DMS79 (cell line): ENCODE data around the gene HNRNPL.
"Not testable (repeated sequence)": the region's sequence is repeated elsewhere in the genome, so short reads cannot be mapped to it uniquely, and the experiment has no call there.

Experiments used
- DNase-seq: peaks from one replicate; lab custom pipeline; 2025; lab: John Stamatoyannopoulos, UW

The HNRNPL gene

DNA sequence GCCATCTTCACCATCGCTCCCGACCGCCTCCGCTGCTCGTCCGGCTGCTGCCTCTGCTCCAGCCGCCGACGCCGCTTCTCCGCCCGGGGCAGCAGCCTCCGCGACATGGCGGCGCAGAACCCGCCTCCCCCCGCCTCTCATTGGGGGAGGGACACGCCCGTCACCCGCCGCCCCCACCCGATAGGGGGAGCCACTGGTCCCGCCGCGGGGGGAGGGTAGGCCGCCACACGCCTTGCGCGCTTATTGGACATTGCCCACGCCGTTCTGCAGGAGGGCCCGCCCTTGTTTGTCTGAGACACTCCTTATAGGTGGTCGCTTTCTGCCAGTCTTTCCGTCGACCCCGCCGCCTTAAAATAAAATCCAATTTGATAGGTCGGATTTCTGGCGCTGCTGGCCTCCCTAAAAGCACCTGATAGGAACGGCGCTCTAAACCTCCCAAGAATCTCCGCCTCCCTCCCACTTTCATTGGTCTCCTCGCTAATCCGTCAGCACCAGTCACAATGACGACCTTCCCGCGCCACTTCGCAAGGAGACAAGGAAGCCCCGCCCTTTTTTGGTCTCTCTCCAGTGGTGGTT lies at the start of gene HNRNPL:
Gene HNRNPL (minus strand): TSS at position 127 of the 576 bp plus-strand sequence. CDS start 20 bp downstream, at position 107.
- peak; percentile 100 for DNase-seq

DNA sequence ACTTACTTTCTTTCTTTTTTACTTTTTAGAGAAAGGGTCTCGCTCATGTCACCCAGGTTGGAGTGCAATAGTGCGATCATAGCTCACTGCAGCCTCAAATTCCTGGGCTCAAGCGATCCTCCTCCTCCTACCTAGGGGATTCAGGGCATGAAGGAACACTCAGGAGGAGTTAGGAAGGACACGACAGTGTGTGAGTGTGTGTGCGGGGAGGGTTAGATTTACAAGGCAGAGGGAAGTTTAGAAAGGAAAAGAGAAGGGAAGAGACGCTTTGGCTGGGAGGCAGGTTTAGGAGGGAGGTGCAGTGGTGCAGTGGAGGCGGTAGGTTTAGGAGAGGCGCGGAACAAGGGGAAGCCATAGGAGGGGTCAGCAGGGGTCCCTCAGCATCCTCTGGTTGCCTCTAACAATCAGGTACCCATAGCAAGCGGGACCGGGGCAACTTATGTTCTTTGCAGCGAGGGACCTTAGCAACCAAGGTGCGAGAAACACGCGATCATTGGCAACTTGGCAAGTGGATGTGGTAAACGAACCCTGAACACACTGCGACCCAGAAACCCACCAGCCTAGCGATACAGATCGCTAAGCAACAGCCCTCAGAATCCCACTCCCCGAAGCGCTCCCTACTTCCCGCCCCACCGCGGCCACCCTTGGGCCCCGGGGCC lies 49.1 kb upstream of the HNRNPL start:
- no peak for DNase-seq

DNA sequence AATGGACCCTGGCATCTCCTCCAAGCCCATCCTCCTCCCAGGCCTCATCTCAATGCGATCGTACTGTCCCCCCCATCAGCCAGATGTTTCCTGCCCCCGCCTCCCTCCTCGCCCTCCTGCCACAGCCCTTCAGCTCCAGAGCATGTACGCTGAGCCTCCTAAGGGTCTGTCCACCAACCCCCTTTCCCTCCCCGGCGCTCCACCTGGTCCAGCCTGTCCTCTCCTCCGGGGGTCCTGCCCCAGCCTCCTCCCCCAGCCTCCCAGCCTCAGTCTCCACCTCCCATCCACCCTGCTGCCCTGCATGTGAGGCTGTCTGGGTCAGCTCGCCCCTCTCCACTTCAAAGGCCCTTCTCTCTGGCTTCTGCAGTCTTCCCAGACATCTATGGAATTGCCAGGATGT lies 45.2 kb upstream of the HNRNPL start:
- DNase-seq = no peak

DNA sequence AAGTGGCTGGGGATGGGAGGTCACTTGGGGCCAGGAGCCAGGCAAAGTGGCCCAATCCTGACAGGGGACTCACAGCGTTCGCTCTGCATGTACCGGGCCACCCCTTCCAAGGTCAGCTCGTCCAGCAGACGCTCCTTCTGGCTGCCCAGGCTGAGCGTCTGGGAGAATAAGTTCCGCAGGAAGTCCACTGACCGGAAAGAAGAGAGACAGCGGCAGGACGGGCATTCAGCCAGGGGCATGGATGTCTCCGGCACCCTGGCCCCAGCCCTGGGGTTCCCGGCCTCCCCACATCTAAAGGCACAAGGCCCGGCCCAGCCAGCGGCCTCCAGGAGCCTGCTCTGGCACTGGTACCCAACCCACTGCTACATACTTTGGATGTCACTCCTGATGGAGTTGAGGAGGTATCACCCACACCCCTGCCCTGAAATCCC lies 43.6 kb upstream of the HNRNPL start:
- peak; percentile 70 for DNase-seq

DNA sequence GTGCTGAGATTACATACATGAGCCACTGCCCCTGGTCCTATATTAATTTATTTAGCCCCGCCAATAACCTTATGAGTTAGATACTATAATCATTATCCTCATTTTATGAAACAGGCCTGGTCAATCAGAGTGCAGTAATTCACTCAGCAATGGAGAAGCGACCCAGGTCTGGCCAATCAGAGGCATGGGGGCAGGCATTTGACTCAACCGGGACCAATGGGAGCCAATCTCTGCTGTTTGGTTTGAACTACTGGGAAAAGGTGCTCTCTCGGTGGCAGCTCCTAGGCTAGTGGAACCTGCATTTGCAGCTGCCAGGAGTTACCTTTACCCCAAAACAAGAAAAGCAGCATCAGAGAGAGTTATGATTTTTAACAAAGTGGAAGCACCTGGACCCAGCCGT lies 43.1 kb upstream of the HNRNPL start:
- peak; percentile 70 for DNase-seq

DNA sequence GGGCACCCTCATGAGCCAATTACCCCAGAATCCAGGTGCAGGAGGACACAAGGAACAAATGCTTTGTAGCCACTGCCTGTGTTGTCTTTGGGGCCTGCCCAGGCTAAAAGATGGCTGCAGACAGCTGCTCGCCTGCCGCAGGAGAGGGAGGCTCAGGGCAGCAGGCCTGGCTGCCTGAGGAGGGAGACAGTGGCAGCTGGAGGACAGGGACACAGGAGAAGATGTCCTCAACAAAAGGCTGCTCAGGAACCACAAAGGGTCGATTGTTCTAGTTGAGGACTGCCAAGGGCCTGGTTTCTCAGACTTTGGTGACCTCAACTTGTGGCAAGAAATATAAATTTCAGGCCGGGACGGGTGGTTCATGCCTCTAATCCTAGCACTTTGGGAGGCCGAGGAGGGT lies 42.0 kb upstream of the HNRNPL start:
- no peak for DNase-seq

DNA sequence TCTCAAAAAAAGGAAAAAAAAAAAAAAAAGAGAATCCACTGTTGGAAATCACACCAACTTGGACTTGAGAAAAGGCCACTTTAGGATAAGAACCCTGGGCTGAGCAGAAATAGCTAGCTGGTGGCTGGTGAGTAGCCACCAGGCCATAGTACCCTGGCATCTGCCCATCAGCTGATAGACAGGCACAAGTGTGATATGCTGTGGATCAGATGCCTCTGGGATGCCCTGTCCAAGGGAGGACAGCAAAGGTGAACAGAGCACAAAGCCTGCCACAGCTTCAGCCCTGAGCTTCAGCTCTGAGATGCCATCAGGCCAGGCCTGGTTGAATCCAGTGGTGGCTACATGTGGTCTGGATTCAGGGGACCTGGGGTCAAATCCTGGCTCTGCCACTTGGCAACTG lies 40.9 kb upstream of the HNRNPL start:
- DNase-seq = no peak

DNA sequence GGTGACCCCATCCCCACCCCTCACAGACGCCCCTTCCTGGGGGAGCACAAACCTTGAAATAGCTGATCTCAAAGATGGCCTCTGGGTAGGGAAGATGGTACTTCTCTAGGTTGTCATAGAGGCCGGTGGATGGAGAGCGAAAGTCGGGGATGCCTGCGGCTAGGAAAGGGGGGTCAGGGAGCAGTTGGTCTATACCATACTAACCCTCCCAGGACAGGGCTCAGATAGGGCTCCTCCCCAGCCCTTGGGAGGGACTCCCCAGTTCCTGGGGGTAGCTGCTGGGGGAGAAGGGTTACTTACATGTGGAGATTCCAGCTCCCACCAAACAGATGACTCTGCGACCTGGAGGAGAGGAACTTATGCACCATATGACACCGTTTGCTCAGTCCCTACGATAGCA lies 40.0 kb upstream of the HNRNPL start:
- DNase-seq = no peak

DNA sequence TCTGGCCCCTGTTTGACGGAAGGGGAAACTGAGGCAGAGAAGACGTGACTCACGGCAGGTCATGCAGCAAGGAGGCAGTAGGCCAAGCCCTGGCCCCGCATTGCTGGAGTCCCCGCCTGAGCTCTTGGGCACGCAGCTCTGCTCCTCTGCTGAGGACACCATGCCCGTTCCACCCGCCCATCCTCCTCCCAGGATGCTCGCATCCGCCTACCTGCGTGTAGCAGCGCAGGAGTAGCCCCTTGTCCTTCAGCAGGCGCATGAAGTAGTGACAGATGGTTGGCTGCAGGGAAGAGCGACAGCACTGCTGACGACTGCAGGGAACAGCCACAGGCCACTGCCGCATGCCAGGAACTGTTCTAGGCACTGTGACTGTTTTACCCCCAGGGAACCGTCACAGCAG lies 39.1 kb upstream of the HNRNPL start:
- DNase-seq = no peak

DNA sequence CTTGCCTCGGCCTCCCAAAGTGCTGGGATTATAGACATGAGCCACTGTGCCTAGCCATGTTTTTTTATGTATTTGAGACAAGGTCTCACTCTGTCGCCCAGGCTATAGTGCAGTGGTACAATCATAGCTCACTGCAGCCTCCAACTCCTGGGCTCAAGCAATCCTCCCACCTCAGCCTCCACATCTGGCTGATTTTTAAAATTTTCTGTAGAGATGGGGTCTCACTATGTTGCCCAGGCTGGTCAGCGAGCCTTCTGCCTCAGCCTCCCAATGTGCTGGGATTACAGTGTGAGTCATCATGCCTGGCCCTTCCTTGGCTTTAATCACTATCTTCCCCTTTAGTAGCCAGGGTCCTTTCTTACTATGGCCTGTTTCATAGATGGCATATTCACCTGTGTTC lies 34.9 kb upstream of the HNRNPL start:
- DNase-seq = not testable (repeated sequence)

DNA sequence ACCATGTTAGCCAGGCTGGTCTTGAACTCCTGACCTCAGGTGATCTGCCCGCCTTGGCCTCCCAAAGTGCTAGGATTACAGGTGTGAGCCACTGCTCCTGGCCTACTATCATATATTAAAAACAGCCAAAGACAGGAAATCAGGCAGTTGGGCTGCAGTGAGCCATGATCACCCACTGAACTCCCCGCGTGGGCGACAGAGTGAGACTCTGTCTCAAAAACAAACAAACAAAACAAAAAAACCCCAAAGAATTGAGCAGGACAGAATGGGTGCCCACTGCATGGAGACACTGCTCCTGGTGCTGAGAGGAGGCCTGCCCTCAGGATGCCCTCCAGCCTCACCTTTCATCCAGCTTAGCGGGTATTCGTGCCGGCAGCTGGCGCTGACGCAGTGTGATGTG lies 33.5 kb upstream of the HNRNPL start:
- no peak for DNase-seq

DNA sequence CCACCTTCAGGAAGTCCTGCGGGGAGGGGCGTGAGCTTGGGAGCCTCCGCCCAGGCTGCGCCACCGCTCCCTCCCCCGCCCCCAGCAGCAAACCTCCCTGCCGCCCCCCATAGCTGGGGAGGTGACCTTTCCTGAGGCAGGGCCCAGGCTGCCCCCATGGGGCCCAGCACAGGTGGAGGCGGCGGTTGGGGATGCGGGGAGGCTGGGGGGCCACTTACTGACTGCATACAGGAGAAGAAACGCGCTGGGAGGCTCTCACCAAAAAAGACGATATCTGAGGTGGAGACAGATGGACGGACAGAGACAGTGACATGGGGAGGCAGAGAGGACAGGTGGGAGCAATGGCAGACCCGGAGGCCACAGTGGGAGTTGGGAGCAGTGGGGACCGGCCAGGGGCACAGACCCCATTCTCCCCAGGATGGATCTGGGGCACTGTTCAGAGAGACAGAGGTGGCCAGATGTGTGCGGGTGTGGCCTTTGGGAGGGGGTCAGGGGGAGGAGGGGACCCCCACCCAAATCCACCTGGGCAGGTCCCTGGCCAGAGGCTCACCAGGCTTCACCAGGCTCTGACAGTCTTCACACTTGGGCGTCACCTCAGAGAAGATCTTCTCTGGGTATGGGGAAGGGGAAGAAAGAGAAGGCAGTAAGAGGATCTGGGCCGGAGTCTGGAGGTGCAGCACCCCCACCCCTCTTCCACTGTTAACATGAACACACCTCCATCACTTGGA lies 31.3 kb upstream of the HNRNPL start:
- no peak for DNase-seq

DNA sequence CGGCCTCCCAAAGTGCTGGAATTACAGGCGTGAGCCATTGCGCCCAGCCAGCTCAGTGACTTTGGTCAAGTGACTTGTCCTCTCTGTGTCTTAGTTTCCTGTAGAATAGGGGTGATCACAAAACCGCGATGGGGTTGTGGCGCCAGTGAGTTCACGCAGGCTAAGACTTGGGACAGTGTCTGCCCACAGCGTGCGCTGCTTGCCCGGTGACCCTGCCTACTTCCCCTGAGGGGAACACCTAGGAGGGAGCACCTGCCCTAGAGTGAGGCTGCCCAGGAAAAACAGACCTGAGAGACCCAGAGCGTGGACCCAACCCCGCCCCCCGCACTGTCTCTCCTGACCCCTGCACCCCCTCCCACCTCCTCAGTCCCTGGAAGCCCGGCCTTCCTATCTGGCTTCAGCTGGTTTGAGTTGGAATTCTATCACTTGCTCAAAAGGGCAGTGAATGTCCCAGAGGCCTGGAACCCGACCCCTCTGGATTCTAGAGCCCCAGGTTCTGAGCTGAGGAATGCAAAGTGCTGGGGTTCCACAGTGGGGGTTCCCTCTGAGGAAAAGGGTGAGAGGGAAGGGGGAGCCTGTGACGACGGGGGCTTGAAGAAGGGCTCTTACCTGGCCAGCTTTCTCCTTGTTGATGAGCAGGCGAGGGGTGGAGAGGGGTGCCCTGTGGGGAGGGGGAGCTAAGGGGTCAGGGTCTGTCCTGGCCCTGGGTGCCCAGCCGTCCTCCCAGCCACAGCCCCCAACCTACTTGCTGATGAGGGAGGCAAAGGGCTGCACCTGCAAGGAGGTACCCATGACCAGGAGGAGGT lies 30.5 kb upstream of the HNRNPL start:
- no peak for DNase-seq

DNA sequence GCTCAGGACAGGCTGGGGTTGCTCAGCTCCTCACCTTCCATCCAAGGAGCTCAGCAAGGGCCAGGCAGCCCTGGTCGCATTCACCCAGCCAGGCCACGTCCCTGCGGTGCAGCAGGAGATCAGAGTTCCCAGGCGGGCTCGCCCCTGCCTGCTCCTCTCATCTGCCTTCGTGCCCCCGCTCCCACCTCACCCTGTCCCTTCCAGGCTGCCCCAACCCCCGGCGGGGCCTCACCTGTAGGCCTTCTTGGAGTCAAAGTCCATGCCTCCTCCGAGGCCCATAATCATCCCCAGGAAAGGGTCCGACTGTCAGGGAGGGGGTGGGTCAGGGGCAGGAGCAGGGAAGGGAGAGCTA lies 29.6 kb upstream of the HNRNPL start:
- no peak for DNase-seq

DNA sequence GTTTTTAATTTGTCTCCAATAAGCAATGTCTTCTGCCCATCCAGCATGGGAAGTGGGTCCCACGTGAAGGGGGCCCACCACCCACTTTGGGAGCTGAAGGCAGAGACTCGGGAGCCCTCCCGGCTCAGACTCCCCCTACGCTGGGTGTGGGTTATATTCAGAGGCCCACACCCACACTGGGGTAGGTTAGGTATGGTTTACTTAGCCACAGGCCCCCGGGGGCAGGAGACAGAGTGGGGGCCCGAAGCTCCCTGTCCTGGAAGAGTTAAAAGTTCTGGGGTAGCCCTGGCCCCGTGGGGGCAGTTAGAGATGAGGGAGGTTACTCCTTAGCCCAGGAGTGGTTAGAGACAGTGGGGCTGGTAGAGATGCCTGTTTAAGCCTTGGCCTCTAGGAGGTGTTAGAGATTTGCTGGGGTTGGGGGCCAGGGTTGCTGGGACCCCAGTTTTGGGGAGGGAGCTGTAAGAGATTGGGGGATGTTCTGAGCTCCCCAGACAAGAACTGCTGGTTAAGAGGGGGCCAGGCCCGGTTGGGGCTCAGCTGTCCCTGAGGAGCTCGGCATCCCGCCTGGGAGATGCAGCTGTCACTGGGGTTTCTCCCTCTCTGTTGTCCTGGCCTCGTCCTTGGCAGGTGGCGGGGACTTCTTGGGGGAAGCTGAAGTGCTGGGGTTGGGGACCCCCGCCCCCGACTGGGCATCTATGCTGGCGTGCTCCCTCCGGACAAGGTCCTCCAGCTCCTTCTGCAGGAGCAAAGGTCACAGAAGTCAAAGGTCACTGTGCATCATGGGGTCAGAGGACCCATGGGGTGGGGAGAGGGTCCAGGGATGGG lies 29.0 kb upstream of the HNRNPL start:
- no peak for DNase-seq

DNA sequence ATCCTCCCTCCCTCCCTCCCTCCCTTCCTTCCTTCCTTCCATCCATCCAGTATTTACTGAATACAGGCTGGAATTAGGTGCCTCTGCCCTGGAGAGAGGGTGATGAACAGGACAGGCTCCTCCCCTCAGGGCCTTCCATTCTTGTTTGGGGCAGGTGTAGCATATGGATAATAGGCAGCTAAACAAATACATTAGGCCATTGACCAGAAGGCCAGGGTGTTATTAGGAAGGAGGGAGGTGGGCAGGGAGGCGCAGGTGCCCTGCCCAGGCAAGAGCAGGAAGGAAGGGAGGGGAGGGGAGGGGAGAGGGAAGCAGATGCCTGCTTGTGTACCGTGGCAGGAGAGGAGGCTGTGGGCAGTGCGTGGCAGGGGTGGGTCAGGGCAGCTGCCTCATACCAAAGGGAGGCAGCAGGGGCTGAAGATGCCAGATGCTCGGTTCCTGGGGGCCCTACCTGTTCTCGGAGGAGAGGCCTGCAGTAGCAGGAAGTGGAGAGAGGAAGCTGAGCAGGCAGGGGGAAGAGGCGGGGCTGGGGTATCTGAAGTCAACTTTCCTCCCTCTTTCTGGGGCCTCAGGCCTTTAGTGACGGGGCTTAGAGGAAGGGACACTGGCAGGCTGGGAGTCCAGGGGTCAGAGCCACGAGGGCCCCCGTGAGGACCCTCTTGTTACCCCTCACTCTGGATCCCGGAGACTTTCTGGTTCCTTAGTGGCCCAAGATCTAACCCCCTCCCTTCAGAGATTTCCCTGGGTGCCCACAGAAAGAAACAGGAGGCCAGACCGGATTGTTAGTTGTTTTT lies 28.2 kb upstream of the HNRNPL start, which contains the start of gene RINL:
Gene RINL (minus strand): TSS at position 495 of the 794 bp plus-strand sequence. CDS start 1,533 bp downstream, outside the sequence.
- peak; percentile 48 for DNase-seq

DNA sequence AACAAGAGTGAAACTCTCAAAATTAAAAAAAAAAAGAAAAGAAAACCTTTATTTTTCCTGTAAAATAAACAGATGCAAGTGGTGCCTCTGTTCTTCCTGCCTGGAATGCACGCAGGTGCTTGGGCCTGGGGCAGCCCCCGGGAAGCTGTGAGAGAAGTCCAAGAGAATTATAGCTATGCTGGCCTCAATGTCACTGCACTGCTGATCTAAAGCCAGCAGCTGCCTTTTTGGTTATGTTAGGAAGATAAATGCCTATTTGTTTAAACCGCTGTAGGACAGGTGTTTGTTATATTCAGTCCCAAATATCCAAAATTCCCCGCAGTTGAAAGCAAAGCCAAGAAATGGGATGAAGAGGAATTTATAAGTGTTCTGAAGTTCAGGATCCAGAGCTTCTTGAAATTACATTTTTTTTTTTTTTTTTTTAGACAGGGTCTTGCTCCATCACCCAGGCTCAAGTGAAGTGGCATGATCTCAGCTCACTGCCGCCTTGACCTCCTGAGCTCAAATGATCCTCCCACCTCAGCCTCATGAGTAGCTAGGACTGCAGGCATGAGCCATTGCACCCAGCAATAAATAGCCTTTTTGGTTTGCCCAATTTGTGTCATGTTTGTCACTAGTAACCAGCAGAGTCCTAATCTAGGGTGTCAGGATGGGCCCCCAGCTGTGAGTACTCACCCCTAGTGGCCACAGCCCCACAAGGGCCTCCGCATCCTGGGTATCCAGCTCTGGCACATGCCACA lies 26.0 kb upstream of the HNRNPL start:
- no peak for DNase-seq

DNA sequence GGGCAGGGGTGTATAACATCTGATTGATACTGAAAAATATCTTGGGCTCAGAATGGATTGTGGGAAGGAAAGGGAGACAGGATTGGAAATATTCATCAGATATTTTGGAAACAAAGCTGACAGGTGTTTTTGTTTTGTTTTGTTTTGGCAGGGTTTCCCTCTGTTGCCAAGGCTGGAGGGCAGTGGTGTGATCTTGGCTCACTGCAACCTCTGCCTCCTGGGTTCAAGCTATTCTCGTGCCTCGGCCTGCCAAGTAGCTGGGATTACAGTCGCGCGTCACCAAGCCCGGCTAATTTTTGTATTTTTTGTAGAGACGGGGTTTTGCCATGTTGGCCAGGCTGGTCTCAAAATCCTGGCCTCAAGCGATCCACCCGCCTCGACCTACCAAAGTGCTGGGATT lies 23.6 kb upstream of the HNRNPL start:
- DNase-seq = not testable (repeated sequence)

DNA sequence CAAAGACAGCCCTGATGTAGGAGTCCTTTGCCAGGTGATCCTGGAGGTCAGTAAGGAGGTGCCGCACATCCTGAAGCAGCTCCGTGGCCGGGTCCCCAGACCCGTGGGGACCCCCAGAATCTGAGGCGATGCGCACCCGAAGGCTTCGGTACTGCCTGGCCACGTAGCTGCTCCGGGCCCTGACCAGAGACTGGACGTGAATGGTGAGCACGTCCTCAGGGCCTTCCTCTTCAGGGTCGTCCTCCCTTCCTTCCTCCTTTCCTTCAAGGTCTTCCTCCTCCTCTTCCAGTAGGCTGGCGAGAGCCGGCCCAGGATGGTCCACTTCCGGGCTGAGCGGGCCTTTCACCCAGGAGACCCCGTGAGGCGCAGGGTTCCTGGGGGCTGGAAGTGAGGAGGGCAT lies 20.8 kb upstream of the HNRNPL start:
- no peak for DNase-seq
